ENCODE data around the gene PLCL1.
"Not testable (repeated sequence)": the region's sequence is repeated elsewhere in the genome, so short reads cannot be mapped to it uniquely, and the experiment has no call there.

The PLCL1 gene

DNA sequence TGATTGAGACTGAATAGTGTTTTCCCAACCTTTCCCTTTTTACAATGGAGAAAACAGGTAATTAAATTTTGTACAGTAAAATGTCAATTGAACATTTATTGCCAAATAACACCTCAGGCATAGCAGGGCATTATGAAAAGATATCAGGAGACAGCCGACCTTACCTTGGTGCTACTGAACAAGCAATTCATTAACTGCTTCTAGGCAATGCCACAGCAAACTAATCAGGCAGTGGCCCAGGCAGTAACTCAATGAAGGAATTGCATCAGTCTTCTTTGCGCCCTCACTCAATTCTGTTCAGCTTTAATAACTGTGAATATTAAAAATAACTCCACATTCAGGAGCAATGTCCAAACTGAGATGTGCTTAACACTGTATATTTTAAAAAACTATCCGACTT lies 6.1 kb downstream of the PLCL1 start:
- no peak for DNase-seq

DNA sequence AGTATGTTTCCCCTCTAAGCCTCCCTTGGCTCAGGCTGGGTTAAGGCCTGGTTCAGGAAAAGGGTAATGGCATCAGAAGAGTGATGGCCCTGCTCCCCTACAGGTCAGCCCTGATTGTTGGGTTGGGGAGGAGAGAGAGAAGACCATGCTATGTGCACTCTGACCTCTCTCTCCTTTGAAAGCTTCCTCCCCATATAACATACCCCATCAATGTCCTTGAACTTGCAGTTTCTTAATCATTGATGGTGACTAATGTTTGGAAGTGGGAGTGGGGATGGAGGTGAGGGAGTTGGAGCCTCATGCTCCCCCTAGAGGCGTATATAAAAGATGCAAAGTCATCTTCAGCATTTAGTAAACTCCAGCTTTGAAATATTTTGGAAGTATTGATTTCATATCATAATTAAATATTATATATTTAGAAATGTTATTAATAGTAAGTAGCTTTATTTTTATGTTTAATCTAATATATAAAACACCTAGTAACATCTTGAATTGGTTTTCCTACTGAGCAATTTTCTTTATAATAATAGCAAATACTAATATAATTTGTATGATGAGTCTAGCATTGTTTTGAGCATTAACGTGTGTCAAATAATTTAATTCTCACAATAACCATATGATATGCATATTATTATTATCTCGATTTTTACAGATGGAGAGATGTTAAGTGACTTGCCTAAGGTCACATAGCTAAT lies 8.8 kb downstream of the PLCL1 start:
- DNase-seq = peak; percentile 28

DNA sequence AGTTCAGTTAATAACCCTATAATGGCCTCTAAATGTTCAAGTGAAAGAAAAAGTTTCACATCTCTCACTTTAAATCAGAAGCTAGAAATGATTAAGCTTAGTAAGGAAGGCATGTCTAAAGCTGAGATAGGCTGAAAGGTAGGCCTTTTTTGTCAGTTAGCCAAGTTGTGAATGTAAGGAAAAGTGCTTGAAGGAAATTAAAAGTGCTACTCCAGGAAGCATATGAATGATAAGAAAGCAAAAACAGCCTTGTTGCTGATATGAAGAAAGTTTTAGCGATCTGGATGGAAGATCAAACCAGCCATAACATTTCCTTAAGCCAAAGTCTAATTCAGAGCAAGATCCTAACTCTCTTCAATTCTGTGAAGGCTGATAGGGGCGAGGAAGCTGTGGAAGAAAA lies 10.1 kb downstream of the PLCL1 start:
- DNase-seq = no peak

DNA sequence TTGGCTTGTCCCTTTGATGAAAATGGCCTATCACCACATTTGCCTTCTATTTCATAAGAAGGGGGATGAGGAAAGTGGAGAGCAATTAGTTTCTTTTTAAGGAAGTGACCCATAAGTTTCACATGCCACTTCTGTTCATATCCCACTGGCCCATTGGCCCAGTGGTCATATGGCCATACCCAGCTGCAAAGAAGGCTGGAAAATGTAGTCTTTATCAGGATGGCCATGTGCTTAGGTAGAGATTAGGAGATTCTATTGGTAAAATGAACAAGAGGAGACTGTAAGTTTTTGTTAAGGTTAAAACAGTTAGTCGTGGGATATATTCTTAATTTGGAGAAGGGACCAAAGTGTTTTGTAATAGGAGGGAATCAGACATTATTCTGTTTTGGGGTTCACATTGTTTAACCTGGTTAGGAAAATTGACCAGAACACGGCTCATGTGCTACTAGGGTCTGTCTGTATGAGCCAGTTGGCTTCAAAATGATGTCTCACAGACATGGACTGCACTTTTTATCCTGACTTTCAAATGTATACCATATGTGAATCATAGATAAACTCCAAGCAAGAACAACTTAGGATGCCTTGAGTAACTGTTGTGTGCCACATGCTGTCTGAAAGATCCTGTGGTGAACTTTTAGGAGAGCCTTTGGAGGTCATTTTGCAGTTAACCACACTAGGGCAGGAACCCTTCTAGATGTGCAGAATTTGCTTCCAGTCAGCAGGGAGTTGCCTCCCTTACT lies 17.3 kb downstream of the PLCL1 start:
- DNase-seq = no peak

DNA sequence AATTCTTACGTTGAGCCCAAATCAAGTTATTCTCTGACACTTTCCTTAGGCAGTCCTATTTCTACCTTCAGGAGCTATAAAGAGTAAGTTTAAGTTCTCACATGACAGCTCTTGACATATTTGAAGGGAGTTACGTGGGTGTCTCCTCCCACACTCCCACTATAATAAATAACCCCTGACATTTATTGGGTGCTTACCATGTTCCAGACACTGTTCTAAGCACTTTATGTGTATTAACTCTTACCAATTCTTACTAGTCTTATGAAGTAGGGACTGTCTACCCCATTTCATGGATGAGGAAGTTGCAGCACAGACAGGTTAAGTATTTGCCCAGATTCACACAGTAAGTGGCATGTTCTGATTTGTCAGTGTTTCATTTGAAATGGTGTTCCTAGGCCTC lies 17.9 kb downstream of the PLCL1 start:
- no peak for DNase-seq

DNA sequence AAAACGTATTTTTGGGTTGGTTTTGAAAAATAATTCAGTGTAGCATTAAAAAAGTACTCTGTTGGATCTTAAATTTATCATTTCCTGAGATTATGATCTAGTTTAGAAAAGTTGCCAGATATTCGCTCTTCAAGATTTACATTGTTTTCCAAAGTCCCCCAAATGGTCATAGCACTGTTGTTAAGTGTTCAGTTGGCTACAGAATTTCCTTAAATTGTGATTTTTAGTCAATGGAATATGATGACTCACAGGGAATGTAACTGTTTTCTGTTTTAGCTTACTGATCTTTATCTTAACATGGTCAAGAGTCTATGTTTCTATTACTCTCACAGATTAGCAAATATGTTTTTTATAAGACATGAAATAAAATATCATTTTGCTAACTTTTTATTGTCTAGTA lies 23.2 kb downstream of the PLCL1 start:
- DNase-seq = no peak

DNA sequence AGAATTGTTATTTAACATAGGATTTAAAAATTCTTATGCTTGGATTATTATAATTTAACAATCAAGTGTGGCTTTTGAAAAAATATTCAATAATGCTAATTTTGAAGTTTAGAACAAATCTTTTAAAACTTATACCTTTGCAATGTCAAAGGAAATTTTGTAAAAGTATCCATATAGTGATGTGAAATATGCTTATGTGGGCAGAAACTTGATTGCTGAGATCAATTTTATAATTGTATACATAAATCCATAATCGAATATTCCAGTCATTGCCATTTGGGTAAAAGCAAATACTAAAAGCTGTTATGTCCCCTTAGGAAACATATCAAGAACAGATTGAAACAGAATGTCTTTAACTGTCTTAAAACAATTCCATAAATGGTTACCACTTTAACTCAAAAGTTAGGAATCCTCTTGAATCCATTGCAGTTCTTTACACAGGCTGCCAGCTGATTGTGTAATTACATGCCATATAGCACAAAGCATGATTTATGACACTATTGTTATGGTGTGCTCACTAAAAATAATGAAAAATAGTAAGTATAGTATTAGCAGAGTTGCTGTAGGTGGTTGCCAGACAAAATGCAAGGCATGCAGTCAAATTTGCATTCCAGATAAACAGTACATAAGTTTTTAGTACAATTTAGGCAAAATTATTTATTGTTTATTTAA lies 24.2 kb downstream of the PLCL1 start:
- no peak for DNase-seq

DNA sequence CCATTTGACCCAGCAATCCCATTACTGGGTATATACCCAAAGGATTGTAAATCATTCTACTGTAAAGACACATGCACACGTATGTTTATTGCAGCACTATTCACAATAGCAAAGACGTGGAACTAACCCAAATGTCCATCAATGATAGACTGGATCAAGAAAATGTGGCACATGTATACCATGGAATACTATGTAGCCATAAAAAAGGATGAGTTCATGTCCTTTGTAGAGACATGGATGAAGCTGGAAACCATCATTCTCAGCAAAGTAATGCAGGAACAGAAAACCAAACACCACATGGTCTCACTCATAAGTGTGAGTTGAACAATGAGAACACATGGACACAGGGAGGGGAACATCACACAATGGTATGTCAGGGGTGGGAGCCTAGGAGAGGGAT lies 30.4 kb downstream of the PLCL1 start:
- DNase-seq = not testable (repeated sequence)

DNA sequence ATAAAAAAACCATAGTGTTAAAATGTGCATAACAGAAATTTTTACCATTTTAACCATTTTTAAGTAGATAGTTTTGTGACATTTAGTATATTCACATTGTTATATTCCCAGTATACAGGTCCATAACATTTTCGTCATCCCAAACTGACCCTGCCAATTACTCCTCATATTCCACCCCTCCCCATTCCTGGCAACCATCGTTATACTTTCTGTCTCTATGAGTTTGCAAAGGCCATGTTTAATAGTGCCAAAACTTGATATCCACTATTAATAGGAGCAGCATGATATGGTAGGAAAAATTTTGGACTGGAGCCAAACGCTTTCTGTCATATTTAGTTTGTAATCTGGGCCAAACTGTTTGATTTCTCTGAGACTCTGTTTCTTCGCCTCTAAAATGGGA lies 30.9 kb downstream of the PLCL1 start:
- no peak for DNase-seq

DNA sequence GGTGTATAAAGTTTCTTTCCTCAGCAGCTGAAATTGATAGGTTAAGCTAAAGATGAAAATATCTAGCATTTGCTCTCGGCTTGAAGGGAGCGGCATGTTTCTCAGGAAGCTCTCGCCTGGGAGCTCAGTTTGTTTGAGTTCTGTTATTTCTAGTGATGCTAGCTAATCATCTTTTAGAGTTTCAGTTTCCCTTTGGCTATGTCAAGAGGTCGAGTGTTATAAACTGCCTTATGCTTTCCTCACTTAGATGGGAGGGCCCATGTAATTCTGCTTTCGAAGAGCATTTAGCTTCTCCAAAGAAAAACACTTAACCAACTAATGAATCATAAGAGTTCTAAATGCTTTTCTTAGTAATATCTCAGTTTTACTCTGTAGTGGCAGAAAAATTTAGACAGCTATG lies 33.6 kb downstream of the PLCL1 start:
- DNase-seq = no peak

DNA sequence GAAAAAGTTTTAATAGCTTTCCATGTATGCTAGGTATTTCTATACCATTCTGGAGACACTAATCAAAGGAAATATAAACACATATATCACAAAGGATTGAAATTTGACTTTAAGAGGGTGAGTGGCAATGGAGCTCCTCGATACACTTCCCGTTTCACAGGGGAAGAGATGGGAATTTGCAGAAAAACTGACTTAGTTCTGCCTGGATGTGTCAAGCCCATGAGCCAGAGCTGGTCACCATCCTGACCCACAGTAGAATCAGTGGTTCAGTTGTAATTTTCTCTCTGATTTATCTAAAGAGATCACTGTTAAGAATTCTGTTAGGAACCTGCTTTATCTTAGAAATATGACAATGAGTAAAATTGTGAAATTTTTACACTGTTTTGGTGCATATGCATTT lies 34.2 kb downstream of the PLCL1 start:
- no peak for DNase-seq

DNA sequence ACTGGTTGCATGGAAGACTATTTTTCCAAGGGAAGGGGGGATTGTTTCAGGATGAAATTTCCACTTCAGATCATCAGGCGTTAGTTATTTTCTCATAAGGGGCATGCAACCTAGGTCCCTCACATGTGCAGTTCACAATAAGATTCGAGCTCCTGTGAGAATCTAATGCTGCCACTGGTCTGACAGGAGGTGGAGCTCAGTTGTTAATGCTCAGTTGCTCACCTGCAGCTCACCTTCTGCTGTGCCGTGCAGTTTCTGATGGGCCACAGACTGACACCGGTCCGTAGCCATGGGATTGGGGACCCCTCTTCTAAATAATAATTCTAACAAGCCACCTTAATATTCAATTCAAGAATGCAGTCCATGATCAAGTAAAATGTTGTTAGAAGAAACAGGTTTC lies 34.9 kb downstream of the PLCL1 start:
- no peak for DNase-seq

DNA sequence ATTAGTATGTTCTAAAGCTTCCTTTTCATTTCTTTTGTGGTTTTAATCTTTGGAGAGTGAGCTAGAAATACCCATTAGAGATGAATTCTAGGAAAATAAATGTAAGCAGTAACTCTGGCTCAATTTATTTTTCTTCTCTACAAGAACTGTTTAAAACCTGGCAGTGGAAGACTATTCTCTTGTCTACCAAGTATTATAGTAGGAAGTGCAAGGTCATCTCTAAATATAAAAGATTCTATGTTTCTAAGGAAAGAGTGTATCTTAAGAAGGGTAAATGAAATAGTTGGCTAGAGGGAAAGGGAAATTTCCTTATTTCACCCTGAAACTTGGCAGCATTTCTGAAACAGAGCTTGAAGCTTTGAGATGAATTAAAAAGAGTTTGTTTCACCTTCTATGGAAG lies 35.5 kb downstream of the PLCL1 start:
- DNase-seq = no peak

DNA sequence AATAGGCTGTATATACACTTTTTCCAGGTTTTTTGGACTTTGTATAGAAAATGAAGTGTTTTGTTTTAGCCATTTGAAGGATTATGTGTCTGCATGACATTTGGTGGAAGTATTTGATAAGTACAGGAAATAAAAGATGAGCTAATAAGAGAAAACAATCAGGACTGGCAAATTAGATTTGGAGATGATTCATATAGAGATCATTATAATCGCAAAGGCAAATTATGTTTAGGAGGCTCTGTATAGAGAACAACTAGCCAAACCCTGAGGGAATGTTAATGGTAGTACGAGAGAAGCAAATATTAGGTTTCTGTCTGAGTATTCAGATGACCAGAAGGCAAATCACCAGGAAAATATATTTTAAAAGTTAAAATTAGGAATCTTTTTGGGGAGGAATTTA lies 41.7 kb downstream of the PLCL1 start:
- no peak for DNase-seq

DNA sequence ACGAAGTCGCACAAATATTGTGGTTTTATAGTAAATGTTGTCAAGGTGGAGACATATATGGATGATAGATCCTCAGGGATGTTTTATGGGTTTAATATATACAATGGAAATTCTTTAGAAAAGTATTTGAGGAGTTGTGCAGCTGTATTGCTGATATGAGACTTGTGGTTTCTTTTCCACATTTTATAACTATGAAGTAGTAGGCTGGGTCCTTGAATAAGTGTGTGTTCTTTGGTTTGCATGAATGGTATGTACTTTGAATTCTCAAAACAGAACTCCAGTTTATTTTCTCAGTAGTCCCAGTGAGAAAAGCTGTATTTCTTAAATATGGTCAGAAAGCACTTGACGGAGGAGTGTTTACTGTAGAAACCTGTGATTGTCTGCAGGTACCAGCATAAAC lies 42.4 kb downstream of the PLCL1 start:
- no peak for DNase-seq

DNA sequence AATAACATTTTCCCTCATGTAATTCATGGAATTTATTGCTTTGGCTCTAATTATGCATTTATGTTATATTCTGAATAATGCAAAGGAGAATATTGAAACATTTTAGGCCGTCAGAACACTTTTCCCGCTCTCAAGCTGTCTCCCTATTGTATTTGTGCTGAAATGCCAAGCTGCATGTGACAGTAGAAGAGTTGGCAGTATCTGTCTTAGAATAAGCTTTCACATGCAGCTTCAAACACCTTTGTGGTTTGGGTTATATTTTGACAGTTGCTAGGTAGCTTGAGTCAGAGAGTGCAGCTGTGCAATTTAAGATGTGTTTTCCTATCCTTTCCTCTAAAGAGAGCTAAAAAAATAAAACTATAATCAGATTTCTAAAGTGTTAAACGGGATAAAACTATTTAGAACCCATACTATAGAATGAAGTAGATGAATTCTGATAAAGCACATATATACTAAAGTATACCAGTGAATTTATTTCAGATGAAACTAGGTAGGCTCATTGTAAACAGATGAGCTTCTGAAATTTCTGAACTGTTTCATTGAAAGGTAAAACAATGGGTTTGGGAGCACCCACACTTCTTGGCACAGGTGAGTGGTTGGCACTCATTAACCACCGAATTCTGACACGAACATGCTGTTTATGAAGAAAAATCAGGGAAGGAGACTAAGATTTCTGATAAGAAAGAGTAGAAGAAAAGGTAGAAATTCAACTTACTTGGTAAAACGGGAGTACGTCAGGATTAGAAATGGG lies 43.4 kb downstream of the PLCL1 start:
- DNase-seq = no peak

DNA sequence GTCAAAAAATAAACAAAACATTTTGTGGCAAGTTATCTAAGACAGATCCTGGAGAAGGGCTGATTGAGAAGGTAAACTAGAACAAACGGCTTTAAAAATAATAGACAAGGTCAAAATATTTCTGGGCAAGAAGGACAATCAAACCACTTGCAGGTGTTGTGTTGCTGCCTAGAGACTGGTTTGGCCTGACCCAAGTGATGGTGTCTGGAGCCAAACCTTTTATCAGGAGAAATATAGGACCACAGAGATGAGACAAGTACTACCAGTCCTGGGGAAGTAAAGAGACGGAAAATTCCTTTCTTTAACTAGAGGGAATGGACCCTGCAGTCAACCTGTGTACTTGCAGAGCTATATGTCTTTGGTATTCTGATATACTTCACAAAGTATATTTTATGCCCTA lies 44.2 kb downstream of the PLCL1 start:
- no peak for DNase-seq

DNA sequence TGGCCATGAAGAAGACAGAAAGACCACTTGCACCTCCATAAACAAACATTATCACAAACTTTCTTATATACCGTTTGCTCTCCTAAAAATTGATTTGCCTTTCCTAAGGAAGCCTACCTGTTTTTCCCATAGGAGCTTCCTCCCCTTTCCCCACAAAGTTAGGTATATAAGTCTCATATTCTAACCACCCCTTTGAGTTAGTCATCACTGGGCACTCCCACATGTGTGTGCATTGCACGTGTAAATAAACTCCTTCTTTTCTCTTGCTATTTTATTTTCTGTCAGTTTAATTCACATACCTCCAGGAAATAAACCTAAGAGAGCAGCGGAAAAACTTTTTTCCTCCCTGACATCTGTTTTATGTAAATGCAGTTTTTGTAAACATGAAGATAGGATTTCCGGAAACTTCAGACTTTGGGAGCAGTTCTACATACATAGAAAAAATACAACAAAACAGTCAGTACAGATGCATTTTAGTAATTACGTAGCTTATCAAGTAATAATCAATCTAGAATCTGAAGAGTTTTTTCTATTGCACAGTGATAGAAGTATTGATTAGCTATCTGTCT lies 46.6 kb downstream of the PLCL1 start:
- no peak for DNase-seq

DNA sequence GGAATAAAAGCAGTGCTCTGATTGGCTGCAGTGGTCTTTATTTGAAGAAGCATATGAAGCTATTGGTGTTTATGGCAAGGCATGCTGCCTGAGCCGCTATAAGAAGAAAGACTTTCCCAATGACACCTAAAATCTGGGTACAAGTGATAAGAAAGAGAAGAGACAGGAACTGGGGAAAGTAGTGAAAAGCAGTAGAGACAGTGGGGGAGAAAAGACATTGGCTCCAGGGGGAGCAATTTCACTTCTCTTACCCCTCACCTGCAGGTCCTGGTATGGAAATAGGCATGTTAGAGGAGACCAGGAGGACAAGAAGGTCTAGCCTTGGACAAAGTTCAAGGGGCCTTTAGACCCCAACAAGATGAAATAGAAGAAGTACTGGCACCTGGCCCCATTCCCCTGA lies 47.1 kb downstream of the PLCL1 start:
- DNase-seq = no peak

DNA sequence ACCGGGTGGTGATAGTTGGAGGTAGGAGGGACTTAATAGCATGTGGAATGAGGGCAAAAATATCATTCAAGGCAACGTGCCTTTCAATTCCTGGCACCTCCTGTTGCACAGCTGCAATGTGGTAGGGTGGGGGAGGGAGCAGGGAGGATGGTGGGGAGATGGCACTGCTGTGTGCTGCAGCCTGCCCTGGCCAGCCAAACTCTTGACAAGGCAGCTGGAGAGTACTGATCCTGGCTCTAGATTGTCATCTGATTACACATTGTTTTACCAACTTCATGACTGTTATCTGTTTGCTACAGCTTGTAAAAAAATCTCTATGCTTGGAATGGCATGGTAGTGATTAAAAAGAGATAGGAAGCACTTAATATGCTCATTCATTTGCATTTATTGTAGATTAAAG lies 47.7 kb downstream of the PLCL1 start:
- peak; percentile 25 for DNase-seq

DNA sequence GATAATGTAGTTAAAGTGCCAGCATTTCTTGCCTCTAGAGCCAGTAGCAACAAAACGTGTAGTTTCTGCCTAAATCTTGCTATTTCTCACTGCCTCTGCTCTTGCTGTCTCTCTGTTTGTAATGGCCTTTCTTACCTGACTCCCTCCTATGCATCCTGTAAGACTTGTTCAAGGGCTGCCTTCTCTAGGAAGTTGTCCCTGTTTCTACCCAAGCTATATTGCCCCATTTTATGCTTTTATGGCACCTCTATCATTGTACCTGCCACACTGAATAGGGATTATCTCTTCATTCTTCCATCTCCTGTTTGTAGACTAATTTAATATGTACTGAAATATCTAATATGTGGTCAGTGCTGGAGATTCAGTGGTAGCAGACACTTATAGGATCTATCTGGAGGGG lies 49.2 kb downstream of the PLCL1 start:
- DNase-seq = no peak

DNA sequence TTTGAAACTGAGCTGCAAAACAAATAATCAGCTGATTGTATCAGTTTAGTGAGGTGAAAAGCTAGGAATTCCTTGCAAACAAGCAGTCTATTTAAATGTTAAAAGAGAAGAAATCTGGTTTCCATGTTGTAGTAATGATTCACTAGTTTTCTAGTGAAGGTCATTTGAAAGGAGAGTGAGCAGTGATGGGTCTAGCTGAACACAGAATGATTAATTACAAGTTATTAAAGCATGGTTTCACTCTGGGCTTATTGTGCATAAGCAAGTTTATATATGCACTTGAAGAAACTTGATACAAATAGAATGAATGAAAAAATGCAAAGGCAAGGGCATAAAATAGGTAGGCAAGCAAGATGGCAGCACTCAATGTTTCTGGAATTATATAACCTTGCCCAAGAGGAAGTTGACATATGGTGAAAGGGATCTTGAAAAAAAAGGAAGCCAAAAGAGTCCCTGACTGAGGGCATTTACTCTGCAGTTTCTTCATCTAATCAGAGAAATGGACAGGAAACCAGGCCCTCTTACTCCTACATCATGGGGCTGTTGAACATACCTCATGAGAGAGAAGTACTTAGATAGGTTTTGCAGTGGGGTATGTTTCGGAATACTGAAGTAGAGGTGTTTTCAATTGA lies 53.2 kb downstream of the PLCL1 start:
- peak; percentile 4 for DNase-seq
